Parathyroid adenoma (tissue), 2 donors: ENCODE measurements around the gene EIF2B2.
A peak's percentile ranks its signal among the peaks of the same experiment; 100 is the strongest.

Experiments used
- H2AFZ ChIP-seq: fragments of 300-600 bp; sonication (generic); one replicate; pipeline ENCODE4 v1.7.0; 2017; ENCODE audit warnings: antibody characterized with exemption, mild to moderate bottlenecking
- H3K27ac ChIP-seq: fragments of 300-600 bp; sonication (generic); one replicate; pipeline ENCODE4 v1.7.0; 2017
- H3K27me3 ChIP-seq: fragments of 300-600 bp; sonication (generic); one replicate; pipeline ENCODE4 v1.7.0; 2017; ENCODE audit warnings: low read length; ENCODE audit not compliant: control insufficient read depth, insufficient read depth
- H3K36me3 ChIP-seq: fragments of 300-600 bp; sonication (generic); one replicate; pipeline ENCODE4 v1.7.0; 2017; ENCODE audit warnings: low read length; ENCODE audit not compliant: control insufficient read depth, insufficient read depth
- H3K4me1 ChIP-seq: fragments of 300-600 bp; sonication (generic); one replicate; pipeline ENCODE4 v1.7.0; 2017; ENCODE audit warnings: control low read depth
- H3K4me2 ChIP-seq: fragments of 300-600 bp; sonication (generic); one replicate; pipeline ENCODE4 v1.7.0; 2017; ENCODE audit warnings: low read length
- H3K4me3 ChIP-seq: fragments of 300-600 bp; sonication (generic); one replicate; pipeline ENCODE4 v1.7.0; 2017; ENCODE audit warnings: low read depth, low read length
- H3K79me2 ChIP-seq: fragments of 300-600 bp; sonication (generic); one replicate; pipeline ENCODE4 v1.7.0; 2017; ENCODE audit warnings: control low read depth
- H3K9ac ChIP-seq: fragments of 300-600 bp; sonication (generic); one replicate; pipeline ENCODE4 v1.7.0; 2017; ENCODE audit warnings: mild to moderate bottlenecking
- H3K9me3 ChIP-seq: fragments of 300-600 bp; sonication (generic); one replicate; pipeline ENCODE4 v1.7.0; 2017; ENCODE audit warnings: low read length; ENCODE audit not compliant: control insufficient read depth
- TF ChIP-seq, protein P1 (sequence below): fragments of 300-600 bp; sonication (generic); IDR thresholded peaks from one replicate; pipeline ENCODE4 v1.7.0; 2017; ENCODE audit warnings: antibody characterized with exemption, mild to moderate bottlenecking
- donor health status: primary hyperparathyroidism.

Gene EIF2B2

DNA sequence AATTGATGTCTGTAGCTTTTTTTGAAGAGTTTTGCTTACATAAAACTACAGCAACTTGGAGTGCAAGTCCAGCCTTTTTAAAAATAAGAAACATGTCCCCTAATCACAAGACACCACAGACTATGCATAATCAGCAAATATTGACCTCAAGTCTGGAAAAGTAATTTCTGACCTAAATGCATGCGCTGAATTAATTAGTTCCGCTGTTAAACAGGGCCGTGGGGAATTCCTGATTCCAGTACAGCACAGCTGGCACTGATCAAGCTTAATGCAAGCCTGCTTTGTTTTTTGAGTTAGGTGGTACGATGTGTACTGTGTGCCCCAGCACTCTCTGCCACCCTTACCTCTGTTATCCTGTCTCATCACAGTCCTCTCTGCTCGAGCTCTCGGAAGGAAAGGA, 39.3 kb downstream of the EIF2B2 start:
- Histone ChIP-seq H3K27me3 (no peaks in the 10 kb centered on the region), H2AFZ (no peak overlapping the region), H3K36me3 (no peaks in the 10 kb centered on the region), H3K4me3 (no peak overlapping the region), H3K9me3 (no peaks in the 10 kb centered on the region), H3K27ac (no peak overlapping the region), H3K4me1 (no peaks in the 10 kb centered on the region), H3K9ac (no peak overlapping the region), H3K79me2 (peaks cover 3% of the 10 kb centered on the region), H3K4me2 (no peak overlapping the region)
- TF ChIP-seq, protein P1, sequence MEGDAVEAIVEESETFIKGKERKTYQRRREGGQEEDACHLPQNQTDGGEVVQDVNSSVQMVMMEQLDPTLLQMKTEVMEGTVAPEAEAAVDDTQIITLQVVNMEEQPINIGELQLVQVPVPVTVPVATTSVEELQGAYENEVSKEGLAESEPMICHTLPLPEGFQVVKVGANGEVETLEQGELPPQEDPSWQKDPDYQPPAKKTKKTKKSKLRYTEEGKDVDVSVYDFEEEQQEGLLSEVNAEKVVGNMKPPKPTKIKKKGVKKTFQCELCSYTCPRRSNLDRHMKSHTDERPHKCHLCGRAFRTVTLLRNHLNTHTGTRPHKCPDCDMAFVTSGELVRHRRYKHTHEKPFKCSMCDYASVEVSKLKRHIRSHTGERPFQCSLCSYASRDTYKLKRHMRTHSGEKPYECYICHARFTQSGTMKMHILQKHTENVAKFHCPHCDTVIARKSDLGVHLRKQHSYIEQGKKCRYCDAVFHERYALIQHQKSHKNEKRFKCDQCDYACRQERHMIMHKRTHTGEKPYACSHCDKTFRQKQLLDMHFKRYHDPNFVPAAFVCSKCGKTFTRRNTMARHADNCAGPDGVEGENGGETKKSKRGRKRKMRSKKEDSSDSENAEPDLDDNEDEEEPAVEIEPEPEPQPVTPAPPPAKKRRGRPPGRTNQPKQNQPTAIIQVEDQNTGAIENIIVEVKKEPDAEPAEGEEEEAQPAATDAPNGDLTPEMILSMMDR = no peak

DNA sequence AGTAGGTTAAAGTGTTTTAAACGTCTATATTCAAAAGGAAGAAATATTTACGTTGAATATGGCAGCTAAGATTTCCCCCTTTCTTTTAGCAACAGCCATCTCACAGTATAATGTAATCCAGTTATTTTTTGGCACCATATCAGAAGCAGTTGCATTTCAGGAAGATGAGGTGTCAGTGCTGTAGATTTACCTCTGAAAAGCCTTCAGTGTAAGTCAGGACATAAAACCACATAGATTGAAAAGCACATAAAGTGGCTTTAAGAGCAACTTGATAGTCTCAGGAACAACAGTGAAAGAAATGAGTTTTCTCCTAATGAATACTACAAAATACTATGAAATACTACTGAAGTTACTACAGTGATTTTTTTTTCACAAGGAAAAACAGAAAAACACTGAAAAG, 41.6 kb downstream of the EIF2B2 start:
- Histone ChIP-seq H3K36me3 (no peaks in the 10 kb centered on the region), H3K9me3 (no peaks in the 10 kb centered on the region), H3K9ac (no peak overlapping the region), H2AFZ (no peak overlapping the region), H3K4me1 (no peaks in the 10 kb centered on the region), H3K4me3 (no peak overlapping the region), H3K79me2 (peaks cover 3% of the 10 kb centered on the region), H3K4me2 (no peak overlapping the region), H3K27ac (no peak overlapping the region), H3K27me3 (no peaks in the 10 kb centered on the region)
- TF ChIP-seq, protein P1 = no peak

DNA sequence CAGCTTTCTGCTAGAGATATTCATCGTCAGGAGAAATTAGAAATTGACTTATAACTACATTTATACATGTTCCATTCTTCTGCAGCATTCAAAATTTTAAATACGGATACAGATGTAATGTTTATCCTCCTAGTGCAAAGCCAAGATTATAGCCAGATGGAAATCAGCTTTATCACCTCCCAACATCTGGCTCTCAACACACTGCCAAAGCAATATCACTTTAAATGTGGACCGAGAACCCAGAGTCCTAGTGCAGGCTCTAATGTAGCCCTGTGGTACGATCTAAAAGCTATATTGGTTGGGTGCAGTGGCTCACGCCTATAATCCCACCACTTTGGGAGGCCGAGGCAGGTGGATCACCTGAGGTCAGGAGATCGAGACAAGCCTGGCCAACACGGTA, 42.0 kb downstream of the EIF2B2 start:
- H3K4me2 ChIP-seq = peak overlapping the region; percentile 26
- TF ChIP-seq, protein P1 = no peak
- H3K27me3 ChIP-seq = no peaks in the 10 kb centered on the region
- no peaks in the 10 kb centered on the region for H3K36me3 ChIP-seq
- no peaks in the 10 kb centered on the region for H3K9me3 ChIP-seq
- H3K9ac ChIP-seq = no peak overlapping the region
- H3K4me3 ChIP-seq = no peak overlapping the region
- H2AFZ ChIP-seq = no peak overlapping the region
- no peaks in the 10 kb centered on the region for H3K4me1 ChIP-seq
- no peak overlapping the region for H3K27ac ChIP-seq
- H3K79me2 ChIP-seq = peaks cover 3% of the 10 kb centered on the region

DNA sequence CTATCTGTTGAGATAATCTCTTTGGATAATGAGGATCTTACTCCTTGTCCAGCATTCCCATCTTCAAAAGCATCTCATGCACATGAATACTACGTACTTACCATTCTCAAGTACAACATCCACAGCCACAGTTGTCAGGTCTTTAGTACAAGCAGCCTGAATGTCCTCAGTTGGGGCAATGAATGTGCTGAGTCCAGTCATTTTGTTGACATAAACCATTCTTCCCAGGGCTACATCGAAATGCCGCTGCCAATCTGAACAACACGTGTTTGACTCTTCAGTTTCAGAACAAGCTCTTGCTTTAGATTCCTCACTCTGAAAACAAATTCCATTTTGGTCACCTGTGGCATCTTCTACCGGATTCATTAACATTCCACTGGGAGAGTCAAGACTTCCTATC, 43.6 kb downstream of the EIF2B2 start:
- H3K79me2 ChIP-seq = peaks cover 6% of the 10 kb centered on the region
- peaks cover 3% of the 10 kb centered on the region for H3K4me1 ChIP-seq
- H3K4me3 ChIP-seq = no peak overlapping the region
- TF ChIP-seq, protein P1 = no peak
- no peak overlapping the region for H2AFZ ChIP-seq
- no peaks in the 10 kb centered on the region for H3K36me3 ChIP-seq
- H3K9me3 ChIP-seq = no peaks in the 10 kb centered on the region
- H3K9ac ChIP-seq = no peak overlapping the region
- no peak overlapping the region for H3K4me2 ChIP-seq
- no peaks in the 10 kb centered on the region for H3K27me3 ChIP-seq
- no peak overlapping the region for H3K27ac ChIP-seq

DNA sequence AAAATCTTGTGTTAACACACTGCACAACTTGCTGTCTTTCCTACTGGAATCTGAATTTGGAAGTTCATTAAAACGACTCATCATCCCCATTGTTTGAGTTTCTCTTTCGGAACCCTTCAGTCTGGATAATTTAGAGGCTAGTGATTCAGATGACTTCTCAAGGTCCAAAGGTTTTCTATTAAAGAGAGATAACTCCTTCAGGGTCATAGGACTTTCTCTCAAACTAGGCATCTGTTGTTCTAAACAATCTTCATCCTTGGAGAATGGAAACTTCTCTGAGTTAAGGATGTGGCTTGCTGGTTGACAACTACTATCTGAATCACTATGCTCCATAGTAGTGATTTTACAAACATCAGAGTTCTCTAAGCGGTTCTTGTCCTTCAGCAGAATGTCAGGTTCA, 44.2 kb downstream of the EIF2B2 start:
- Histone ChIP-seq H3K4me1 (peaks cover 6% of the 10 kb centered on the region), H3K27me3 (no peaks in the 10 kb centered on the region), H3K27ac (no peak overlapping the region)

More for the DNA sequence above, 44.2 kb downstream of the EIF2B2 start:
- H3K36me3 ChIP-seq = no peaks in the 10 kb centered on the region
- H3K4me3 ChIP-seq = no peak overlapping the region
- H3K4me2 ChIP-seq = no peak overlapping the region
- H3K9ac ChIP-seq = no peak overlapping the region
- H2AFZ ChIP-seq = no peak overlapping the region
- H3K9me3 ChIP-seq = no peaks in the 10 kb centered on the region
- TF ChIP-seq, protein P1 = no peak
- H3K79me2 ChIP-seq = peaks cover 10% of the 10 kb centered on the region
